Measurements from ENCODE around the gene KLHDC9. TPM values are rescaled to one million over a fixed set of nuclear protein-coding genes. Genes with fewer than 3 reads are reported as not detected.
"Not testable (repeated sequence)": the region's sequence is repeated elsewhere in the genome, so short reads cannot be mapped to it uniquely, and the experiment has no call there.

The KLHDC9 gene, protein sequence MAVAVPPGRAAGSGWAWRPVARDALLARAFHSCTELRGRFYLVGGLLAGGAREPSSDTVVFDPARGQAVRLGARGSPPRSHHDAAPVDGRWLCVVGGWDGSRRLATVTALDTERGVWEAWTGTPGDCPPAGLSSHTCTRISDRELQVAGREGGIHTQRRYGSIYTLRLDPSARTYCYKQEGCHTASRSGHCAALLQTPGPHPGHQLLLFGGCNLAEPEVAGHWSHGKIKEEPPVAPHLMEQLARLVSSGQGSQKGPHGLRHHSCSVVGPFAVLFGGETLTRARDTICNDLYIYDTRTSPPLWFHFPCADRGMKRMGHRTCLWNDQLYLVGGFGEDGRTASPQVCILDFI
- 1 to 10 TPM; 5.7 to 7.1 TPM for total RNA-seq

DNA sequence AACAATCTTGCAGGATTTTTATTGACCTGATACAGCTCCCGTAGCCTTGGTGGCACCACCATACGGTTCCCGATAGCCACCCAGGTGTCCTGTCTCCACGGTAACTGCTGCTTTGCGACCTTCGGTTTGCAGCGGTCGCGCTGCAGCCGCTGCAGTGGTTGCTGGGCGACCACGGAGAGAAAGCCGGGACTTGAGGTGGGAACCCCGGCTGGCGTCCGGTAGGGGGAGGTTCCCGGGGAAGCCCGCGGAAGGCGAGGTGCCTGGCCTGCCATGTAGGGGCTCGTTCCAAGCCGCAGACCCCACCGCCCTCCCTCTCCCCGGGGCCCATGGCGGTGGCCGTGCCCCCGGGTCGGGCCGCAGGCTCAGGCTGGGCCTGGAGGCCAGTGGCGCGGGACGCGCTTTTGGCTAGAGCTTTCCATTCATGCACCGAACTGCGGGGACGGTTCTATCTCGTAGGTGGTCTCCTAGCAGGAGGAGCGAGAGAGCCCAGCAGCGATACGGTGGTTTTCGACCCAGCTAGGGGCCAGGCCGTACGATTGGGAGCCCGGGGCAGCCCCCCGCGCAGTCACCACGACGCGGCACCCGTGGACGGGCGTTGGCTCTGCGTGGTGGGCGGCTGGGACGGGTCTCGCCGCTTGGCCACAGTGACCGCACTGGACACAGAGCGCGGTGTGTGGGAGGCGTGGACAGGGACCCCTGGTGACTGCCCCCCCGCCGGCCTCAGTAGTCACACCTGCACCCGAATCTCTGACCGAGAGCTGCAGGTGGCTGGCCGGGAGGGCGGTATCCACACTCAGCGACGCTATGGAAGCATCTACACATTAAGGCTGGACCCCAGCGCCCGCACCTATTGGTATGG, at the start of gene KLHDC9:
KLHDC9 (plus strand) TSS at position 152 of the 859 bp plus-strand sequence; CDS start at position 327, 175 bp downstream.
- ATAC-seq (replicated peaks in 1 of 2) (peak; percentile 86 to 87), DNase-seq (peak; percentile 85 to 87)
- H3K27ac Mint-ChIP-seq: peak within 1 kb of the TSS; percentile 97
- no peaks in the 10 kb centered on the region for H3K27me3 Mint-ChIP-seq (ENCODE audit: low read depth)
- peak within 1 kb of the TSS; percentile 90 to 91 for H3K4me3 Mint-ChIP-seq
- H3K4me1 Mint-ChIP-seq (ENCODE audit: low read depth): peaks cover 40% of the 10 kb centered on the region
- no peaks in the 10 kb centered on the region for H3K9me3 Mint-ChIP-seq
- H3K36me3 Mint-ChIP-seq (ENCODE audit: insufficient read depth in 2 of 2): peaks cover 5 to 7% of the 10 kb centered on the region in 2 donors

DNA sequence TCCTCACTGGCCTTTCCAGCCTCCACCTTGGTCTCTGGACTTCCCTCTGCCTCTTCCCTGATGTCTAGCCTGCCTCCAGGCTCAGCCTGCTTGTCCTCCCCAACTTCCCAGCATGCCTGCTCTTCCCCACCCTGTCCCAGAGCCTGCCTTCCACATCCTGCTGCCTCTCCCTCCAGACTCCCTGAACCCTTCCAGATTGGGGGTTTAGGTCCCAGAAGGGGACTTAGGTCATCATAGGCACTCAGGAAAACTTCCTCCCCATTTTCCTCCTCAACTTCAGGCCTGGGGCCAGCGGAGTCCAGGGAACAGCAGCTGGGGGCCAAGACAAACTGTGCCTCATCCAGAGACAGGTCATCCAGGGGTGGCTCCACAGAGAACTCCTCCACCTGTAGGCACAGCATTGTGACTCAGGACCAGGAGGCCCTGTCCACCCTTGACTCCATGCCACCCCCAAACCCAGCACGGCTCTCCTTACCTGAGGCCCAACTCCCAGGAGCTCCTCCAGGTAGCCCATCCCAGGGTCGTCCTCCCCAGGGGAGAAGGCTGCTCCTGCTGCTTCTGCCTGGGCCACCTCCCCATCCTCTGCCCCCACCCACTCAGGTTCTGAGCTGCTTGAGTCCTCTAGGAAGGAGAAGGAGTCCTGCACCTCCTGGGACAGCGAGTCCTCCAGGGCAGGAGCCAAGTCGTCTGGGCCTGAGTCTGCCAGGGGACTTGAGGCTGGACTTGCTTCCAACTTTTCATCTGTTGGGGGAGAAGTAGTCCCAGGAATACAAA, 49.0 kb upstream of the KLHDC9 start:
- ATAC-seq (replicated peaks in 1 of 2) (no peak), DNase-seq (no peak)
- no peaks in the 10 kb centered on the region for H3K9me3 Mint-ChIP-seq
- no peak overlapping the region for H3K27ac Mint-ChIP-seq
- peaks cover 32% of the 10 kb centered on the region for H3K4me1 Mint-ChIP-seq (ENCODE audit: low read depth)
- H3K36me3 Mint-ChIP-seq (ENCODE audit: insufficient read depth in 2 of 2): peaks cover 26 to 47% of the 10 kb centered on the region in 2 donors
- H3K4me3 Mint-ChIP-seq: no peak overlapping the region
- H3K27me3 Mint-ChIP-seq (ENCODE audit: low read depth): no peaks in the 10 kb centered on the region

DNA sequence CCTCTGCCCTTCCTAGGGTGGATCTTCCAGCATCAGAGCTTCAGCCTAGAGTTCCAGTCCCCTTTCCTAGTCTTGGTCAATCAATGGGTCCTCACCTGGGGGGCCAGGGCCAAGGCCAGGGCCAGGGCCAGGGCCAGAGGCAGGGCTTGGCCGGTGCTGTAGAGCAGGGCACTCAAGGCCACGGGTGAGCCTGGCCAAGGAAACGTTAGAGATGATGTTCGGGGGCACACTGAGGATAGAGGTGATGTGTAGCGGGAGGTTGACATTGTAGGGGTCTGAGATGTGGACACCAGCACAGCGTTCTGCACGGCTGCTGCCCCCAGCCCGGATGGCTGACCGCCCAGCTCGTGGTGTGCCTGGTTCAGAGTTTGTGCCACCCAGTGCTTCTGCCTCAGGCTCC, 46.9 kb upstream of the KLHDC9 start:
- ATAC-seq (replicated peaks in 1 of 2) (no peak), DNase-seq (no peak)
- Mint-ChIP-seq H3K4me1 (ENCODE audit: low read depth) (peaks cover 25% of the 10 kb centered on the region), H3K27ac (no peak overlapping the region), H3K9me3 (no peaks in the 10 kb centered on the region), H3K27me3 (ENCODE audit: low read depth) (no peaks in the 10 kb centered on the region), H3K36me3 (ENCODE audit: insufficient read depth in 2 of 2) (peaks cover 18 to 45% of the 10 kb centered on the region in 2 donors), H3K4me3 (no peak overlapping the region)

DNA sequence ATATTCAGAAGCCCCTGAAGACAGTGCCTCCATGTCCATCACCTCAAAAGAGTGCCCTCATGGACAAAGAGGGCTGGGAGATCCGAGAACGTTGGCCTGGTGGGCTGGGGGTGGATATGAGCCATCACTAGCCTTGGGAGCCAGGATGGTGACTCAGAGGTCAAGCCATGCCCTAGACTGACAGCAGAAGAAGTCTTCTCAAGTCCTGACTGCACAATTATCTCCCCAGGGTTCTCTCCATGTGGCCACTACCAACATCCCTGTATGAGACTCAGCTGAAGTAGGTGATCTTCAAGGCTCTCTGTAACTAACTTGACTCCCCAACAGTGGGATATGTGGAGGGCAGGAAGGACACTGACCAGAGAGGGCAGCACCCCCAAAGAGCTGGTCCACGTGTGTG, 45.3 kb upstream of the KLHDC9 start:
- no peak for ATAC-seq (replicated peaks in 1 of 2)
- Mint-ChIP-seq H3K27ac (no peak overlapping the region), H3K4me1 (ENCODE audit: low read depth) (peaks cover 12% of the 10 kb centered on the region), H3K4me3 (no peak overlapping the region), H3K27me3 (ENCODE audit: low read depth) (no peaks in the 10 kb centered on the region), H3K36me3 (ENCODE audit: insufficient read depth in 2 of 2) (peaks cover 21 to 49% of the 10 kb centered on the region in 2 donors), H3K9me3 (no peaks in the 10 kb centered on the region)
- DNase-seq: no peak

DNA sequence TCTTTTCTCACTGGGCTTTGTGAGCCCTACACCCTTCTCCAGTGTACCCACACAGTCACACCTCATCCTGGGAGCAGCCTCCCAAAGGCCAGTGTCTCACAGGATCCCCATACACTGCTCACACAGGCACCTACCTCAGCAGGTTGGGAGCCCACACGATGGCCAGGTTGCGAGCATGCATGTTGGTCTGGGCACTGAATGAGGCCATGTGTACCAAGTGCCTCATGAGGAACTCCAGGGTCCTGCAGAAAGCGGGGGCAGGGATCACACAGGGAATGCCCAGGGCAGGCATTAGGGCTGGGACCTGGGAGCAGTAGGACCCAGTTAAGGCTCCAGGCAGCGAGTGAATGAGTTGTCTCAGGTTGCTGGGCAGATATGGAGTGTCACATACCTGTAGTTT, 43.9 kb upstream of the KLHDC9 start:
- H3K27me3 Mint-ChIP-seq (ENCODE audit: low read depth): no peaks in the 10 kb centered on the region
- ATAC-seq (replicated peaks in 1 of 2) (no peak), DNase-seq (no peak)
- H3K9me3 Mint-ChIP-seq: no peaks in the 10 kb centered on the region
- peaks cover 19 to 41% of the 10 kb centered on the region in 2 donors for H3K36me3 Mint-ChIP-seq (ENCODE audit: insufficient read depth in 2 of 2)
- H3K4me1 Mint-ChIP-seq (ENCODE audit: low read depth): peaks cover 7% of the 10 kb centered on the region
- H3K27ac Mint-ChIP-seq: no peak overlapping the region
- H3K4me3 Mint-ChIP-seq: no peak overlapping the region

DNA sequence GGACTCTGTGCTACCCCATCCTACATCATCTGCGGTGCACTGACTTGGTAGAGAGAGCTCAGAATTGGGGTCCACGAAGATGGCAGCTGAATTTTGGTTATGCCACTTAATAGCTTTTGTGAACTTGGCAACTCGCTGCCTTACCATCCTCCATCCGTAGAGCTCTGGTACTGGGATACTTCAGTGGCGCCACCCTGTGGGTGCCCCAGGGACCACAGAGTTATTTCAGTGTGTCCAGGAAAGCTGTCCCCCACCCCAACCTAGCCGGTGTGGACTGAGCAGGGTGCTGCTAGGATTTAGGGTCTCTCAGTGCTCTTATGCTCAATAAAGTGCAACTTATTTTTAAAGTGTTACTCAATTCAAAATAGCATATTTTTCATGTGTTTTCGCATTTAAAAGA, 43.4 kb upstream of the KLHDC9 start:
- Mint-ChIP-seq H3K9me3 (no peaks in the 10 kb centered on the region), H3K4me1 (ENCODE audit: low read depth) (peaks cover 13% of the 10 kb centered on the region), H3K27ac (no peak overlapping the region), H3K4me3 (no peak overlapping the region), H3K27me3 (ENCODE audit: low read depth) (no peaks in the 10 kb centered on the region), H3K36me3 (ENCODE audit: insufficient read depth in 2 of 2) (peaks cover 21 to 41% of the 10 kb centered on the region in 2 donors)
- DNase-seq (no peak), ATAC-seq (replicated peaks in 1 of 2) (no peak)

DNA sequence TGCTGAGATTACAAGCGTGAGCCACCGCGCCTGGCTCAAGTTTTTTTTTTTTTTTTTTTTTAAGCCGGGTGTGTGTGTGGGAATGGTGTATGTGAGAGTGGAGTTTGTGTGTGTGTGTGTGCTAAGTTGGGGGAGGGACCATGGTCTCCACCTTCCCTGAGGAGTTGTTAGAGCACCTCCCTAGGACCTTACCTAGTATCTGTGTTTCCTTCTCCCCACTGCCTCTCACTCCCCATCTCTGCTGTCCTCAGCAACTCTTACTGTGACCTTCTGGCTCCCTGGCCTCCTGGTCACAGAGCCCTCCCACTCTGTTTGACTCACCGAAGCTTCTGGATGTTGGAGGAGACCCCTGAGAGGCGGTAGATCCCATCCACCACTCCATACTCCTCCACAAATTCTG, 38.9 kb upstream of the KLHDC9 start:
- Mint-ChIP-seq H3K27me3 (ENCODE audit: low read depth) (no peaks in the 10 kb centered on the region), H3K9me3 (no peaks in the 10 kb centered on the region), H3K36me3 (ENCODE audit: insufficient read depth in 2 of 2) (peaks cover 13 to 34% of the 10 kb centered on the region in 2 donors), H3K4me1 (ENCODE audit: low read depth) (peaks cover 49% of the 10 kb centered on the region), H3K4me3 (no peak overlapping the region), H3K27ac (peak overlapping the region; percentile 93)
- no peak for ATAC-seq (replicated peaks in 1 of 2)
- DNase-seq: no peak

DNA sequence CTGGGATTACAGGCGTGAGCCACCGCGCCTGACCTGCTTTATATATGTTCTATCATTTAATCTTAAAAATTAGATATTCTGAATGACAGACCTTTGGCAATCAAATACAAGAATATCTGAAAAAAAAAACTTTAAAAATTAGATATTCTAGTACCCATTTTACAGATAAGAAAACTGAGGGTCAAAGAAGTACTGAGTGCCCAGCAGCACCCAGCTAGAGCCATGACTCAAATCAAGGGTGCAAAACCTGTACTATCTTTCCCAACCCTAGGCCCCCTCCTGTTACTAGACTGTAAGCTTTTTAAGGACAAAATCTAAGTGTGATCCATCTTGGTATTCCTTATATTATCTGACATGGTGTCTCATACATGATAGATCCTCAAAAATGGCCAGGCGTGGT, 36.7 kb upstream of the KLHDC9 start:
- H3K27me3 Mint-ChIP-seq (ENCODE audit: low read depth): no peaks in the 10 kb centered on the region
- H3K4me3 Mint-ChIP-seq: no peak overlapping the region
- DNase-seq (no peak), ATAC-seq (replicated peaks in 1 of 2) (no peak)
- no peaks in the 10 kb centered on the region for H3K9me3 Mint-ChIP-seq
- H3K36me3 Mint-ChIP-seq (ENCODE audit: insufficient read depth in 2 of 2): peaks cover 14 to 38% of the 10 kb centered on the region in 2 donors
- H3K27ac Mint-ChIP-seq: no peak overlapping the region
- peaks cover 69% of the 10 kb centered on the region for H3K4me1 Mint-ChIP-seq (ENCODE audit: low read depth)

DNA sequence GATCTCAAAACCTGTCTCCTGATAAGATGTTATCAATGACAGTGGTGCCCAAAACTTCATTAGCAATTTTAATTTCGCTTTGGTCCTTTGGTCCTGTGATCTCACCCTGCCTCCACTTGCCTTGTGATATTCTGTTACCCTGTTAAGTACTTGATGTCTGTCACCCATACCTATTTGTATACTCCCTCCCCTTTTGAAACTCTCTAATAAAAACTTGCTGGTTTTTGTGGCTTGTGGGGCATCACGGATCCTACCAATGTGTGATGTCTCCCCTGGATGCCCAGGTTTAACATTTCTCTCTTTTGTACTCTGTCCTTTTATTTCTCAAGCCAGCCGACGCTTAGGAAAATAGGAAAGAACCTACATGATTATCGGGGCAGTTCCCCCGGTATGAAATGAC, 34.2 kb upstream of the KLHDC9 start:
- H3K36me3 Mint-ChIP-seq (ENCODE audit: insufficient read depth in 2 of 2): peaks cover 21 to 39% of the 10 kb centered on the region in 2 donors
- peak overlapping the region; percentile 97 for H3K27ac Mint-ChIP-seq
- not testable (repeated sequence) for H3K27me3 Mint-ChIP-seq (ENCODE audit: low read depth); ATAC-seq (replicated peaks in 1 of 2); DNase-seq; H3K9me3 Mint-ChIP-seq
- H3K4me1 Mint-ChIP-seq (ENCODE audit: low read depth): peaks cover 90% of the 10 kb centered on the region
- H3K4me3 Mint-ChIP-seq: peak overlapping the region; percentile 70 to 85

DNA sequence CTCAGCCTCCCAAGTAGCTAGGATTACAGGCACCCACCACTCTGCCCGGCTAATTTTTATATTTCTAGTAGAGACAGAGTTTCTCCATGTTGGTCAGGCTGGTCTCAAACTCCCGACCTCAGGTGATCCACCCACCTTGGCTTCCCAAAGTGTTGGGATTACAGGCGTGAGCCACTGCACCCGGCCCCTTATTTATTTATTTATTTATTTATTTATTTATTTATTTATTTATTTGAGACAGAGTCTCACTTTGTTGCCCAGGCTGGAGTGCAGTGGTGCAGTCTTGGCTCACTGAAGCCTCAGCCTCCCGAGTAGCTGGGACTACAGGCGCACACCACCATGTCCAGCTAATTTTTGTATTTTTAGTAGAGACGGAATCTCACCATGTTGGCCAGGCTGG, 32.5 kb upstream of the KLHDC9 start:
- not testable (repeated sequence) for ATAC-seq (replicated peaks in 1 of 2); H3K27ac Mint-ChIP-seq; H3K27me3 Mint-ChIP-seq (ENCODE audit: low read depth); H3K9me3 Mint-ChIP-seq; DNase-seq
- Mint-ChIP-seq H3K4me1 (ENCODE audit: low read depth) (peaks cover 86% of the 10 kb centered on the region), H3K4me3 (peak overlapping the region; percentile 85 to 100), H3K36me3 (ENCODE audit: insufficient read depth in 2 of 2) (peaks cover 26 to 37% of the 10 kb centered on the region in 2 donors)

DNA sequence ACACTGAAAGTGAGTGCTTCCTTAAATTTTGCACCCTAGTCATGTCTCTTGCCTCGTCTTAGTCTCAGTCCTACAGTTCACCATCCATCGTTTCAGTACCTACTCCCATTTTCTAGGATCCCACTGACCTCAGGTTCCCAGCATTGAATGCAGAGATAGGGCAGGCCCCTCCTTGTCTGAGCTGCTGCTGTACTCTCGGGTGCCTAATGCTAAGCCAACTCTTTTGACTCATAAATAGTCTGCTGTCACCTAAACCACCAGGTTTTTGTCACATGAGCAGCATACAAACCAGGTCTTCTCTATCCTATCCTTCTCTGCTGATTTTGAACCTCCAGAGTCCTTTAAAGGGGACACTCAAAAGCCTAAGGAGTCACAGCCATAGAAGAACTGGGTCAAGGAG, 31.5 kb upstream of the KLHDC9 start:
- H3K4me1 Mint-ChIP-seq (ENCODE audit: low read depth): peaks cover 88% of the 10 kb centered on the region
- ATAC-seq (replicated peaks in 1 of 2): peak; percentile 24 to 37

DNA sequence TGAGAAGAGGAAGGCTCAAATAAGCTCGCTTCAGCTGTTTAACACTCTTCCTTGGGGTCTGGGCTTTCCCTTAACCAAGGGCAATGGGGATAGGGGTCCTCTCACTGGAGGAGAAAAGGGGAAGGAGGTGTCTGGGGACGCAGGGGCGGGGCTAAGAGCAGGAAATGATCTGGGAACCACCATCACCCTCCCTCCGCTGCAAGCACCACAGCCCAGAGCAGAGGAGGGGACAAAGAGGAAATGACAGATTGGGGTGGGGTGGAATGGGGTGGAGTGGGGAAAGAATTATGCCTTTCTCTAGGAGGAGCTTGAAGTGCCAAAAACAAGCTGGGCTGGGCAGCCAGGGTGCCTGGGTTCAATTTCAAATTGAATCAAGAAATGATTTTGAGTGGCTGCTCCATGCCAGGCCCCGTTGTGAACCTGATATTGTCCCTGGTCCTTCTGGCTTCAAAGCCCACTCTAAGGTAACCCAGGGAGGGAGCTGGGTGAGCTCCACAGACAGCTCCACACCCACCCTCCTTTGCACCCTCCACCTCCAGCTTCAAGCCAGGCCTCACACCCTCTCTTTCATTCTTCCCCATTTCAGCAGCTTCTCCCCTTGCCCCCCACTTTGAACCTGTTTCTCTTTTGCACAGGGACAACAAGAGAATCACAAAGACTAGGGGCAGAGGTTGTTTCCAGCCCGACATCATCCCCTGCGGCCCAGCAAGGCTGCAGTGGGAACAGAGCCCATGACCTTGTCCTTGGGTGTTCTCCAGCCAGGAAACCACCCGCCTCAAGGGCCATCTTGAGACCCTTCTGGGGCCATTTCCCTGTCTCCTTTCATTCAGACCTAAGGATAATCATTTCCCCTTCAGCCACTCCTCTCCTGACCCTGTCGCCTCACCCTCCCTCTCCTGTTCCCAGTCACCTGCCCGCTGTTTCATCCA, 29.6 kb upstream of the KLHDC9 start:
- Mint-ChIP-seq H3K9me3 (no peaks in the 10 kb centered on the region), H3K36me3 (ENCODE audit: insufficient read depth in 2 of 2) (peaks cover 23 to 25% of the 10 kb centered on the region in 2 donors), H3K27me3 (ENCODE audit: low read depth) (no peaks in the 10 kb centered on the region), H3K27ac (peak overlapping the region; percentile 86), H3K4me3 (peak overlapping the region; percentile 87 to 100), H3K4me1 (ENCODE audit: low read depth) (peaks cover 75% of the 10 kb centered on the region)
- DNase-seq (peak; percentile 80), ATAC-seq (replicated peaks in 1 of 2) (peak; percentile 64 to 71)

More for the DNA sequence above, 31.5 kb upstream of the KLHDC9 start:
- H3K27ac Mint-ChIP-seq: peak overlapping the region; percentile 86
- DNase-seq: peak in 1 of 2 donors; percentile 38
- H3K4me3 Mint-ChIP-seq: peak overlapping the region; percentile 87 to 100
- no peaks in the 10 kb centered on the region for H3K27me3 Mint-ChIP-seq (ENCODE audit: low read depth)
- no peaks in the 10 kb centered on the region for H3K9me3 Mint-ChIP-seq
- peaks cover 26 to 37% of the 10 kb centered on the region in 2 donors for H3K36me3 Mint-ChIP-seq (ENCODE audit: insufficient read depth in 2 of 2)

All from activated T-cell treated with anti-CD3 and anti-CD28 coated beads, Interleukin-2, amount 50 U/mL, for 72 hours (primary cell).